HL-60 (cell line): ENCODE results near the gene MEIG1.

Experiments used
- POLR2AphosphoS5 ChIP-seq: IDR thresholded peaks from 2 replicates; pipeline ENCODE4 v1.6.1; 2012; ENCODE audit warnings: low read depth
- TF ChIP-seq, protein P1 (sequence below): IDR thresholded peaks from one replicate; pipeline ENCODE4 v1.5.1; 2011; ENCODE audit warnings: low read length, control low read depth, inconsistent platforms; ENCODE audit not compliant: insufficient read depth

DNA sequence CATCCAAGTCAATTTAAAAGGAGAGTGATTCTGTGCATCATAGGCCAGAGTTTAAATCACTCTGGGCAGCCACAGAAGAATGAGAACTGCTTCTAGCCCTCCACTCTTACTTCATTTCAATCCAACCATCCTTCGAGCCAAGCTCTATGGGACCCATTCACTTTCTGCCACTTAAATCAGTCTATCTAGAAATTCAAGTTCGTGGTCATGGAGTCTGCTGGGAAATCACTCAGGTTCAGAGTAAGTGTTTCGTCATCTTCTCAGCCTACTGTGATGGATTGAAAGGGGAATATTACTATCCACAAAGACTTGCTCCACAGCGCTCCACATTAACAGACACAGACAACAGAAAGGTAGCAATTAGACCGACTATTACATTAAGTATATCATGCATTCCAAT, 9.9 kb upstream of the MEIG1 start:
- no peak for TF ChIP-seq POLR2AphosphoS5
- TF ChIP-seq, protein P1, sequence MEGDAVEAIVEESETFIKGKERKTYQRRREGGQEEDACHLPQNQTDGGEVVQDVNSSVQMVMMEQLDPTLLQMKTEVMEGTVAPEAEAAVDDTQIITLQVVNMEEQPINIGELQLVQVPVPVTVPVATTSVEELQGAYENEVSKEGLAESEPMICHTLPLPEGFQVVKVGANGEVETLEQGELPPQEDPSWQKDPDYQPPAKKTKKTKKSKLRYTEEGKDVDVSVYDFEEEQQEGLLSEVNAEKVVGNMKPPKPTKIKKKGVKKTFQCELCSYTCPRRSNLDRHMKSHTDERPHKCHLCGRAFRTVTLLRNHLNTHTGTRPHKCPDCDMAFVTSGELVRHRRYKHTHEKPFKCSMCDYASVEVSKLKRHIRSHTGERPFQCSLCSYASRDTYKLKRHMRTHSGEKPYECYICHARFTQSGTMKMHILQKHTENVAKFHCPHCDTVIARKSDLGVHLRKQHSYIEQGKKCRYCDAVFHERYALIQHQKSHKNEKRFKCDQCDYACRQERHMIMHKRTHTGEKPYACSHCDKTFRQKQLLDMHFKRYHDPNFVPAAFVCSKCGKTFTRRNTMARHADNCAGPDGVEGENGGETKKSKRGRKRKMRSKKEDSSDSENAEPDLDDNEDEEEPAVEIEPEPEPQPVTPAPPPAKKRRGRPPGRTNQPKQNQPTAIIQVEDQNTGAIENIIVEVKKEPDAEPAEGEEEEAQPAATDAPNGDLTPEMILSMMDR, result no peak
